Loucy (cell line): Measurements from ENCODE around the gene HOXB7.

Experiments
- CTCF ChIP-seq: fragments of 200-600 bp; sonication (generic); conservative IDR thresholded peaks from 2 replicates; pipeline ENCODE4 v1.5.1; 2014; ENCODE audit warnings: mild to moderate bottlenecking, antibody characterized with exemption, low read length
- EZH2phosphoT487 ChIP-seq: fragments of 200-600 bp; IDR thresholded peaks from 2 replicates; pipeline ENCODE4 v1.6.1; 2018; ENCODE audit warnings: antibody characterized with exemption, mild to moderate bottlenecking, moderate library complexity, borderline replicate concordance

- TF ChIP-seq CTCF = no peak
- no peak for TF ChIP-seq EZH2phosphoT487
These were observed 31.4 kb downstream of the HOXB7 start for GRCh38 chr17:48579471-48579759.
